GM18858 (cell line): ENCODE results near the gene CCT7.
"Not testable (repeated sequence)": the region's sequence is repeated elsewhere in the genome, so short reads cannot be mapped to it uniquely, and the experiment has no call there.

ENCODE experiments used
- ATAC-seq: cut with Tn5 transposase; IDR thresholded peaks from one replicate; pipeline ENCODE4 v1.9.1; 2021; ENCODE audit not compliant: unreplicated experiment

The CCT7 gene

GRCh38 chr2:73254343-73255006 lies 20.4 kb downstream of the CCT7 start:
- no peak for ATAC-seq

- ATAC-seq, result no peak
Observed at GRCh38 chr2:73255007-73255644, 21.0 kb downstream of the CCT7 start.

- no peak for ATAC-seq
Observed at GRCh38 chr2:73255907-73256617, 22.0 kb downstream of the CCT7 start.

- no peak for ATAC-seq
Observed at GRCh38 chr2:73256618-73256922, 22.5 kb downstream of the CCT7 start.

GRCh38 chr2:73257021-73257420 lies 22.9 kb downstream of the CCT7 start:
- ATAC-seq, result no peak

- no peak for ATAC-seq
Observed at GRCh38 chr2:73257425-73258125, 23.5 kb downstream of the CCT7 start.

GRCh38 chr2:73258186-73258912 lies 24.2 kb downstream of the CCT7 start:
- ATAC-seq, result no peak

GRCh38 chr2:73258913-73259215 lies 24.8 kb downstream of the CCT7 start:
- no peak for ATAC-seq

- no peak for ATAC-seq
Observed at GRCh38 chr2:73259276-73259675, 25.2 kb downstream of the CCT7 start.

- no peak for ATAC-seq
Observed at GRCh38 chr2:73259704-73260337, 25.7 kb downstream of the CCT7 start.

- no peak for ATAC-seq
Observed at GRCh38 chr2:73260338-73260984, 26.4 kb downstream of the CCT7 start.

- no peak for ATAC-seq
Observed at GRCh38 chr2:73262108-73262651, 28.1 kb downstream of the CCT7 start.

- ATAC-seq, result not testable (repeated sequence)
Observed at GRCh38 chr2:73262691-73263429, 28.8 kb downstream of the CCT7 start.

GRCh38 chr2:73263540-73264331 lies 29.6 kb downstream of the CCT7 start:
- no peak for ATAC-seq

- ATAC-seq, result no peak
Observed at GRCh38 chr2:73264332-73264606, 30.2 kb downstream of the CCT7 start.

GRCh38 chr2:73264783-73265182 lies 30.7 kb downstream of the CCT7 start:
- no peak for ATAC-seq

- no peak for ATAC-seq
Observed at GRCh38 chr2:73265298-73266060, 31.4 kb downstream of the CCT7 start.
